HG03439 (cell line): ENCODE measurements around the gene GPR18.
"Not testable (repeated sequence)": the region's sequence is repeated elsewhere in the genome, so short reads cannot be mapped to it uniquely, and the experiment has no call there.

ENCODE experiments used
- ATAC-seq: cut with Tn5 transposase; IDR thresholded peaks from one replicate; pipeline ENCODE4 v1.9.1; 2021; ENCODE audit warnings: mild to moderate bottlenecking, moderate library complexity; ENCODE audit not compliant: unreplicated experiment

GPR18 gene

GRCh38 chr13:99211421-99212035, 46.7 kb downstream of the GPR18 start:
- no peak for ATAC-seq

- ATAC-seq = not testable (repeated sequence)
Observed at GRCh38 chr13:99210627-99211026, 47.6 kb downstream of the GPR18 start.

- no peak for ATAC-seq
Observed at GRCh38 chr13:99208845-99209527, 49.2 kb downstream of the GPR18 start.

GRCh38 chr13:99208185-99208584, 50.0 kb downstream of the GPR18 start:
- ATAC-seq = no peak

- no peak for ATAC-seq
Observed at GRCh38 chr13:99207511-99207910, 50.7 kb downstream of the GPR18 start.

GRCh38 chr13:99206873-99207272, 51.3 kb downstream of the GPR18 start:
- ATAC-seq = no peak

GRCh38 chr13:99206226-99206625, 52.0 kb downstream of the GPR18 start:
- no peak for ATAC-seq

GRCh38 chr13:99205621-99206220, 52.5 kb downstream of the GPR18 start:
- no peak for ATAC-seq
